PC-9 (cell line): ENCODE measurements around the gene DYRK3. TPM values are rescaled to one million over a fixed set of nuclear protein-coding genes. Genes with fewer than 3 reads are reported as not detected.

Source experiments
- BruUV-seq: library from RNA; stranded (reverse); fragments of 400-500 nt; replicated peaks from 2 replicates; lab custom pipeline; 2021; lab: Mats Ljungman, UMichigan
- CTCF ChIA-PET: fragments of 300-600 bp; sonication (Branson Sonifier 250); formaldehyde crosslinking; loops from one replicate; lab custom pipeline; 2022; ENCODE audit warnings: antibody characterized with exemption; lab: Charles Lee
- POLR2A ChIA-PET: fragments of 300-600 bp; sonication (Branson Sonifier 250); formaldehyde crosslinking; loops from one replicate; lab custom pipeline; 2022; ENCODE audit warnings: antibody characterized with exemption; ENCODE audit not compliant: unreplicated experiment; lab: Charles Lee
- DNase-seq, 2 experiments: peaks; one replicate each; pipeline versions ENCODE4 v3.0.0 to v3.0.0-alpha.2; 2015 to 2022; ENCODE audit warnings: mixed read lengths in 1 of 2
- H2AFZ ChIP-seq: fragments of 200-600 bp; sonication (generic); 2 replicates; pipeline ENCODE4 v1.8.1; 2017; ENCODE audit warnings: antibody characterized with exemption
- H3F3A ChIP-seq: fragments of 200-600 bp; sonication (generic); 2 replicates; pipeline ENCODE4 v1.8.1; 2017; ENCODE audit warnings: antibody characterized with exemption, mild to moderate bottlenecking, low read depth; ENCODE audit not compliant: insufficient read depth
- H3K27ac ChIP-seq: fragments of 200-600 bp; sonication (generic); 2 replicates; pipeline ENCODE4 v1.6.1; 2016; ENCODE audit warnings: mixed run types
- H3K27me3 ChIP-seq: fragments of 200-600 bp; sonication (generic); 2 replicates; pipeline ENCODE4 v1.6.1; 2016; ENCODE audit warnings: low read depth, mixed run types; ENCODE audit not compliant: insufficient read depth
- H3K36me3 ChIP-seq: fragments of 200-600 bp; sonication (generic); 2 replicates; pipeline ENCODE4 v1.6.1; 2016; ENCODE audit warnings: low read depth, mixed run types
- H3K4me1 ChIP-seq: fragments of 200-600 bp; sonication (generic); replicated peaks from 2 replicates; pipeline ENCODE4 v1.6.1; 2016; ENCODE audit warnings: mixed run types; ENCODE audit not compliant: insufficient read depth
- H3K4me2 ChIP-seq: fragments of 200-600 bp; sonication (generic); 2 replicates; pipeline ENCODE4 v1.6.1; 2017; ENCODE audit warnings: mixed run types
- H3K4me3 ChIP-seq: fragments of 200-600 bp; sonication (generic); 2 replicates; pipeline ENCODE4 v1.6.1; 2016; ENCODE audit warnings: mixed run types
- H3K79me2 ChIP-seq: fragments of 200-600 bp; sonication (generic); 2 replicates; pipeline ENCODE4 v1.6.1; 2017; ENCODE audit warnings: low read depth, mixed run types
- H3K9me2 ChIP-seq: fragments of 200-600 bp; sonication (generic); 2 replicates; pipeline ENCODE4 v1.8.1; 2017; ENCODE audit warnings: mild to moderate bottlenecking; ENCODE audit not compliant: insufficient read depth
- H3K9me3 ChIP-seq: fragments of 200-600 bp; sonication (generic); 2 replicates; pipeline ENCODE4 v1.8.1; 2016; ENCODE audit warnings: low read depth; ENCODE audit not compliant: insufficient read depth
- H4K20me1 ChIP-seq: fragments of 200-600 bp; sonication (generic); 2 replicates; pipeline ENCODE4 v1.8.1; 2017; ENCODE audit not compliant: insufficient read depth
- CTCF ChIP-seq: fragments of 200-600 bp; sonication (generic); conservative IDR thresholded peaks from 2 replicates; pipeline ENCODE4 v1.6.1; 2017; ENCODE audit warnings: mixed run types, antibody characterized with exemption, mild to moderate bottlenecking, moderate library complexity
- EZH2 ChIP-seq: fragments of 200-600 bp; sonication (generic); IDR thresholded peaks from 2 replicates; pipeline ENCODE4 v1.8.0; 2017; ENCODE audit warnings: antibody characterized with exemption, low read depth
- intact Hi-C: fragments of 100-400 bp; cut with micrococcal nuclease; formaldehyde crosslinking; loops from one replicate; pipeline ENCODE4 v1.10.0; 2022; ENCODE audit not compliant: unreplicated experiment
- total RNA-seq: library from RNA; stranded (reverse); gene quantifications from 2 replicates; pipeline ENCODE4 v1.2.3, GENCODE V29; 2021

The DYRK3 gene
- total RNA-seq, 1 experiment from 2014 or later: 3.3 TPM

- no peaks in the 10 kb centered on the region for H3K27me3 ChIP-seq
- no peaks in the 10 kb centered on the region for H3K79me2 ChIP-seq
- H3K4me3 ChIP-seq: no peak overlapping the region
- H3K27ac ChIP-seq: no peak overlapping the region
- H3K36me3 ChIP-seq: no peaks in the 10 kb centered on the region
- intact Hi-C loops: no loop called here
- H3K9me2 ChIP-seq: no peaks in the 10 kb centered on the region
- no peak for DNase-seq
- no peak overlapping the region for H2AFZ ChIP-seq
- no peaks in the 10 kb centered on the region for H4K20me1 ChIP-seq
- no TSS peak for BruUV-seq
- no peak overlapping the region for H3K4me2 ChIP-seq
- H3K4me1 ChIP-seq: peaks cover 17% of the 10 kb centered on the region
- H3F3A ChIP-seq: peaks cover 9% of the 10 kb centered on the region; the same call in 1 of the 2 replicates
- CTCF ChIA-PET: interaction anchor here (0.5 kb wide), 1 partner anchor 45 kb away, joined by 4 read pairs; no protein-coding TSS in a partner anchor
- no peak for TF ChIP-seq CTCF
- no peak for TF ChIP-seq EZH2
- H3K9me3 ChIP-seq: no peaks in the 10 kb centered on the region
- POLR2A ChIA-PET: no interaction called here
These were observed 36.8 kb downstream of the DYRK3 start for GRCh38 chr1:206672011-206672688.

- Histone ChIP-seq H3F3A (peaks cover 9% of the 10 kb centered on the region; the same call in 1 of the 2 replicates), H3K4me3 (no peak overlapping the region), H4K20me1 (no peaks in the 10 kb centered on the region), H3K4me1 (peaks cover 17% of the 10 kb centered on the region), H3K27ac (no peak overlapping the region), H3K79me2 (no peaks in the 10 kb centered on the region), H3K36me3 (no peaks in the 10 kb centered on the region), H3K9me2 (no peaks in the 10 kb centered on the region), H3K4me2 (no peak overlapping the region), H3K27me3 (no peaks in the 10 kb centered on the region), H2AFZ (no peak overlapping the region), H3K9me3 (no peaks in the 10 kb centered on the region)
- CTCF ChIA-PET: no interaction called here
- no peak for TF ChIP-seq CTCF
- no peak for TF ChIP-seq EZH2
- DNase-seq: no peak
- intact Hi-C loops: no loop called here
- no TSS peak for BruUV-seq
- POLR2A ChIA-PET: no interaction called here
These were observed 37.8 kb downstream of the DYRK3 start for GRCh38 chr1:206672844-206673758.

- CTCF ChIA-PET: interaction anchor here (1.6 kb wide), 1 partner anchor 10 kb away, joined by 7 read pairs; no protein-coding TSS in a partner anchor
- Histone ChIP-seq H3K4me3 (no peak overlapping the region), H3K9me2 (no peaks in the 10 kb centered on the region), H3F3A (peaks cover 9% of the 10 kb centered on the region; the same call in 1 of the 2 replicates), H2AFZ (no peak overlapping the region), H3K27ac (peak overlapping the region; percentile 61), H3K27me3 (no peaks in the 10 kb centered on the region), H3K9me3 (no peaks in the 10 kb centered on the region), H3K4me1 (peaks cover 17% of the 10 kb centered on the region), H4K20me1 (no peaks in the 10 kb centered on the region), H3K4me2 (peak overlapping the region; percentile 39), H3K36me3 (no peaks in the 10 kb centered on the region), H3K79me2 (no peaks in the 10 kb centered on the region)
- TF ChIP-seq EZH2: no peak
- TF ChIP-seq CTCF: no peak
- POLR2A ChIA-PET: no interaction called here
- intact Hi-C loops: no loop called here
- DNase-seq: no peak
- no TSS peak for BruUV-seq
These were observed 38.9 kb downstream of the DYRK3 start for GRCh38 chr1:206674236-206674635.
